ENCODE measurements around the gene UBR4. TPM values are rescaled to one million over a fixed set of nuclear protein-coding genes. Genes with fewer than 3 reads are reported as not detected.

UBR4 gene
- total and polyA plus RNA-seq, 2 of the 8 experiments (the other 6 are each of a cell fraction or from before 2014, with no cell fraction given): 139 to 152 TPM

- Histone ChIP-seq H2BK120ac (replicated peaks; ENCODE audit: low read depth, low read length) (no peak overlapping the region), H3K18ac (ENCODE audit: extremely low read depth, low read length) (no peak overlapping the region), H2AFZ (ENCODE audit: low read length) (no peak overlapping the region), H3K9ac (replicated peaks in 1 of 4; ENCODE audit: extremely low read depth in 1 of 4, low read depth in 3 of 4, low read length in 3 of 4) (no peak overlapping the region), H4K5ac (ENCODE audit: insufficient read length, low read depth, low read length) (no peak overlapping the region), H3K4ac (replicated peaks; ENCODE audit: insufficient read length, low read depth, low read length) (no peak overlapping the region), H2AK5ac (ENCODE audit: low read depth, low read length) (no peak overlapping the region), H4K20me1 (replicated peaks in 1 of 2; ENCODE audit: control insufficient read depth in 1 of 2, insufficient read depth in 2 of 2, low read length in 2 of 2) (no peaks in the 10 kb centered on the region), H2BK15ac (ENCODE audit: low read length) (no peak overlapping the region), H3K4me2 (ENCODE audit: insufficient read depth in 1 of 2, low read depth in 2 of 2, low read length in 2 of 2) (no peak overlapping the region), H3K27me3 (replicated peaks in 1 of 4; ENCODE audit: control insufficient read depth in 3 of 4, extremely low read depth in 1 of 4, insufficient read depth in 3 of 4, low read length in 3 of 4) (no peaks in the 10 kb centered on the region), H3K23ac (ENCODE audit: insufficient read length) (no peak overlapping the region), H3K23me2 (ENCODE audit: low read depth, low read length) (peaks cover 4% of the 10 kb centered on the region; the same call in 1 of the 2 replicates), H3K27ac (ENCODE audit: low read depth, low read length) (no peak overlapping the region), H2BK12ac (ENCODE audit: low read depth, low read length) (no peak overlapping the region), H2BK20ac (ENCODE audit: low read length) (no peak overlapping the region), H3K56ac (replicated peaks; ENCODE audit: insufficient read length, low read depth, low read length) (no peak overlapping the region), H3K4me3 (ENCODE audit: extremely low read depth in 1 of 4, insufficient read depth in 2 of 4, low read depth in 3 of 4, low read length in 4 of 4) (no peak overlapping the region), H4K8ac (ENCODE audit: extremely low read depth, insufficient read depth, low read length) (no peak overlapping the region), H2BK5ac (ENCODE audit: low read depth, low read length) (no peak overlapping the region), H3K79me2 (ENCODE audit: control insufficient read depth in 1 of 2, insufficient read depth in 2 of 2, low read length in 2 of 2) (no peaks in the 10 kb centered on the region), H3K14ac (ENCODE audit: insufficient read length) (no peak overlapping the region), H3K4me1 (replicated peaks in 1 of 4; ENCODE audit: control insufficient read depth in 3 of 4, insufficient read depth in 4 of 4, low read length in 3 of 4) (peaks cover 0 to 7% (median 2%) of the 10 kb centered on the region in 4 experiments; a peak in 4 of 7 replicates), H3K36me3 (ENCODE audit: control insufficient read depth in 2 of 4, insufficient read depth in 4 of 4, low read length in 3 of 4) (no peaks in the 10 kb centered on the region), H3K79me1 (ENCODE audit: low read depth, low read length) (no peaks in the 10 kb centered on the region; the same call in 1 of the 2 replicates), H3K9me3 (ENCODE audit: insufficient read depth in 2 of 2, low read depth in 1 of 2, low read length in 1 of 2) (peaks cover 0 to 5% of the 10 kb centered on the region in 2 experiments; a peak in 1 of 4 replicates), H4K91ac (replicated peaks; ENCODE audit: insufficient read length, low read length) (no peak overlapping the region)
- WGBS, 2 experiments (ENCODE audit: extremely low coverage in 1 of 2, insufficient coverage in 1 of 2, insufficient read length in 1 of 2, insufficient replicate concordance in 2 of 2, low coverage in 1 of 2, low lambda C conversion rate in 2 of 2, missing lambda C conversion rate in 1 of 2): 94% methylated on average over 16 of the region's 16 CpGs; no CpG with 5 or more reads in 1 of the 2 experiments
- FAIRE-seq (no peak), DNase-seq (ENCODE audit: low read depth in 1 of 2, low spot score in 2 of 2) (no peak)
- CTCF ChIA-PET (ENCODE audit: partially characterized antibody): interaction anchor here (0.8 to 1.8 kb wide), 2 partner anchors 151 to 158 kb away, joined by 3 to 5 read pairs; no protein-coding TSS in a partner anchor
- POLR2A ChIA-PET (ENCODE audit: partially characterized antibody): interaction anchor here (0.9 kb wide), 1 partner anchor 12 kb away, joined by 3 read pairs; no protein-coding TSS in a partner anchor
- no peak for TF ChIP-seq EZH2 (IDR thresholded peaks at IDR 0.05; ENCODE audit: low read depth, low read length, severe bottlenecking)
- no peak for TF ChIP-seq BACH1 (IDR thresholded peaks at IDR 0.05; ENCODE audit: low read length)
- TF ChIP-seq HDAC2 (IDR thresholded peaks at IDR 0.05; ENCODE audit: borderline replicate concordance in 1 of 2, low read depth in 2 of 2, low read length in 2 of 2): no peak
- TF ChIP-seq NRF1 (IDR thresholded peaks at IDR 0.05; ENCODE audit: low read depth, low read length): no peak
- no peak for TF ChIP-seq GTF2F1 (IDR thresholded peaks at IDR 0.05; ENCODE audit: borderline replicate concordance, low read depth, low read length)
- no peak for TF ChIP-seq SAP30 (IDR thresholded peaks at IDR 0.05; ENCODE audit: insufficient read depth, insufficient replicate concordance, low read length)
- TF ChIP-seq NANOG (IDR thresholded peaks at IDR 0.05; ENCODE audit: insufficient read depth, low read depth, low read length, poor library complexity, severe bottlenecking): no peak
Measured at GRCh38 chr1:19064906-19065450, 145.1 kb downstream of the UBR4 start.
